ENCODE data around the gene APEH.
"Not testable (repeated sequence)": the region's sequence is repeated elsewhere in the genome, so short reads cannot be mapped to it uniquely, and the experiment has no call there.

The APEH gene

GRCh38 chr3:49680493-49681231 is 6.5 kb downstream of the APEH start:
- no peak overlapping the region for H3K27ac Mint-ChIP-seq (ENCODE audit: low read depth)
- DNase-seq (ENCODE audit: low spot score in 2 of 2) (no peak), ATAC-seq (replicated peaks; ENCODE audit: extremely low read depth, poor library complexity, severe bottlenecking) (no peak)
- no peak overlapping the region for H3K4me3 Mint-ChIP-seq
- peaks cover 18% of the 10 kb centered on the region for H3K4me1 Mint-ChIP-seq
- H3K36me3 Mint-ChIP-seq (ENCODE audit: insufficient read depth), result peaks cover 12% of the 10 kb centered on the region
- H3K9me3 Mint-ChIP-seq, result no peaks in the 10 kb centered on the region
- H3K27me3 Mint-ChIP-seq, result no peaks in the 10 kb centered on the region

GRCh38 chr3:49681232-49681522 is 7.0 kb downstream of the APEH start:
- no peak overlapping the region for H3K27ac Mint-ChIP-seq (ENCODE audit: low read depth)
- peaks cover 9% of the 10 kb centered on the region for H3K36me3 Mint-ChIP-seq (ENCODE audit: insufficient read depth)
- H3K27me3 Mint-ChIP-seq, result no peaks in the 10 kb centered on the region
- H3K4me3 Mint-ChIP-seq, result no peak overlapping the region
- DNase-seq (ENCODE audit: low spot score in 2 of 2), result no peak
- peaks cover 13% of the 10 kb centered on the region for H3K4me1 Mint-ChIP-seq
- no peaks in the 10 kb centered on the region for H3K9me3 Mint-ChIP-seq
- ATAC-seq (replicated peaks; ENCODE audit: extremely low read depth, poor library complexity, severe bottlenecking), result no peak

GRCh38 chr3:49681543-49681942 is 7.4 kb downstream of the APEH start:
- Mint-ChIP-seq H3K4me1 (peaks cover 10% of the 10 kb centered on the region), H3K9me3 (no peaks in the 10 kb centered on the region), H3K36me3 (ENCODE audit: insufficient read depth) (peaks cover 8% of the 10 kb centered on the region), H3K4me3 (no peak overlapping the region), H3K27ac (ENCODE audit: low read depth) (no peak overlapping the region), H3K27me3 (no peaks in the 10 kb centered on the region)
- no peak for ATAC-seq (replicated peaks; ENCODE audit: extremely low read depth, poor library complexity, severe bottlenecking)
- DNase-seq (ENCODE audit: low spot score in 2 of 2), result no peak

GRCh38 chr3:49683162-49683561 is 9.0 kb downstream of the APEH start:
- H3K9me3 Mint-ChIP-seq, result no peaks in the 10 kb centered on the region
- no peak for ATAC-seq (replicated peaks; ENCODE audit: extremely low read depth, poor library complexity, severe bottlenecking)
- no peaks in the 10 kb centered on the region for H3K27me3 Mint-ChIP-seq

GRCh38 chr3:49684453-49684852 is 10.3 kb downstream of the APEH start:
- H3K4me1 Mint-ChIP-seq; H3K9me3 Mint-ChIP-seq; H3K4me3 Mint-ChIP-seq; H3K27ac Mint-ChIP-seq (ENCODE audit: low read depth); DNase-seq (ENCODE audit: low spot score in 2 of 2); H3K27me3 Mint-ChIP-seq; ATAC-seq (replicated peaks; ENCODE audit: extremely low read depth, poor library complexity, severe bottlenecking): not testable (repeated sequence)
- peaks cover 14% of the 10 kb centered on the region for H3K36me3 Mint-ChIP-seq (ENCODE audit: insufficient read depth)

More at GRCh38 chr3:49683162-49683561, 9.0 kb downstream of the APEH start:
- Mint-ChIP-seq H3K4me1 (peaks cover 2% of the 10 kb centered on the region), H3K4me3 (no peak overlapping the region), H3K27ac (ENCODE audit: low read depth) (no peak overlapping the region), H3K36me3 (ENCODE audit: insufficient read depth) (peaks cover 6% of the 10 kb centered on the region)
- no peak for DNase-seq (ENCODE audit: low spot score in 2 of 2)

- Mint-ChIP-seq H3K4me3 (peak overlapping the region; percentile 38), H3K4me1 (peaks cover 14% of the 10 kb centered on the region), H3K36me3 (ENCODE audit: insufficient read depth) (peaks cover 11% of the 10 kb centered on the region)
- not testable (repeated sequence) for H3K27ac Mint-ChIP-seq (ENCODE audit: low read depth); H3K9me3 Mint-ChIP-seq; H3K27me3 Mint-ChIP-seq; DNase-seq (ENCODE audit: low spot score in 2 of 2); ATAC-seq (replicated peaks; ENCODE audit: extremely low read depth, poor library complexity, severe bottlenecking)
These were observed 11.0 kb downstream of the APEH start for GRCh38 chr3:49685103-49685502.

GRCh38 chr3:49685846-49686245 is 11.7 kb downstream of the APEH start:
- H3K9me3 Mint-ChIP-seq; H3K27me3 Mint-ChIP-seq; ATAC-seq (replicated peaks; ENCODE audit: extremely low read depth, poor library complexity, severe bottlenecking); DNase-seq (ENCODE audit: low spot score in 2 of 2); H3K27ac Mint-ChIP-seq (ENCODE audit: low read depth): not testable (repeated sequence)
- Mint-ChIP-seq H3K4me3 (peak overlapping the region; percentile 47), H3K36me3 (ENCODE audit: insufficient read depth) (peaks cover 11% of the 10 kb centered on the region), H3K4me1 (peaks cover 21% of the 10 kb centered on the region)

GRCh38 chr3:49686346-49686745 is 12.2 kb downstream of the APEH start:
- not testable (repeated sequence) for H3K27ac Mint-ChIP-seq (ENCODE audit: low read depth); H3K9me3 Mint-ChIP-seq; H3K27me3 Mint-ChIP-seq; DNase-seq (ENCODE audit: low spot score in 2 of 2); ATAC-seq (replicated peaks; ENCODE audit: extremely low read depth, poor library complexity, severe bottlenecking)
- H3K36me3 Mint-ChIP-seq (ENCODE audit: insufficient read depth), result peaks cover 11% of the 10 kb centered on the region
- peak overlapping the region; percentile 47 for H3K4me3 Mint-ChIP-seq
- peaks cover 26% of the 10 kb centered on the region for H3K4me1 Mint-ChIP-seq

GRCh38 chr3:49686769-49687423 is 12.7 kb downstream of the APEH start:
- H3K27ac Mint-ChIP-seq (ENCODE audit: low read depth); H3K9me3 Mint-ChIP-seq: not testable (repeated sequence)
- peaks cover 29% of the 10 kb centered on the region for H3K4me1 Mint-ChIP-seq

GRCh38 chr3:49687424-49687795 is 13.3 kb downstream of the APEH start:
- DNase-seq (ENCODE audit: low spot score in 2 of 2); H3K27ac Mint-ChIP-seq (ENCODE audit: low read depth); H3K9me3 Mint-ChIP-seq; H3K27me3 Mint-ChIP-seq; ATAC-seq (replicated peaks; ENCODE audit: extremely low read depth, poor library complexity, severe bottlenecking): not testable (repeated sequence)
- H3K4me1 Mint-ChIP-seq, result peaks cover 31% of the 10 kb centered on the region
- H3K4me3 Mint-ChIP-seq, result peak overlapping the region; percentile 47
- peaks cover 11% of the 10 kb centered on the region for H3K36me3 Mint-ChIP-seq (ENCODE audit: insufficient read depth)

More at GRCh38 chr3:49686769-49687423, 12.7 kb downstream of the APEH start:
- not testable (repeated sequence) for DNase-seq (ENCODE audit: low spot score in 2 of 2); H3K27me3 Mint-ChIP-seq; ATAC-seq (replicated peaks; ENCODE audit: extremely low read depth, poor library complexity, severe bottlenecking)
- peaks cover 11% of the 10 kb centered on the region for H3K36me3 Mint-ChIP-seq (ENCODE audit: insufficient read depth)
- peak overlapping the region; percentile 47 for H3K4me3 Mint-ChIP-seq

GRCh38 chr3:49688338-49689045 is 14.3 kb downstream of the APEH start:
- H3K36me3 Mint-ChIP-seq (ENCODE audit: insufficient read depth); H3K9me3 Mint-ChIP-seq; H3K27me3 Mint-ChIP-seq; ATAC-seq (replicated peaks; ENCODE audit: extremely low read depth, poor library complexity, severe bottlenecking); DNase-seq (ENCODE audit: low spot score in 2 of 2): not testable (repeated sequence)
- Mint-ChIP-seq H3K4me3 (peak overlapping the region; percentile 97), H3K4me1 (peaks cover 35% of the 10 kb centered on the region), H3K27ac (ENCODE audit: low read depth) (peak overlapping the region; percentile 98)

GRCh38 chr3:49689046-49689907 is 15.1 kb downstream of the APEH start, which contains the start of the genes MST1 and RNF123:
Gene MST1, minus strand, starts transcription at chr3:49689474. Its CDS starts 783 bp downstream, at chr3:49688691.
Gene RNF123, plus strand, starts transcription at chr3:49689557. Its CDS starts 1,609 bp downstream, at chr3:49691166.
- peaks cover 43% of the 10 kb centered on the region for H3K4me1 Mint-ChIP-seq
- ATAC-seq (replicated peaks; ENCODE audit: extremely low read depth, poor library complexity, severe bottlenecking), result peak; percentile 80
- H3K27me3 Mint-ChIP-seq, result no peaks in the 10 kb centered on the region

More at GRCh38 chr3:49689046-49689907, 15.1 kb downstream of the APEH start, which contains the start of the genes MST1 and RNF123:
- H3K4me3 Mint-ChIP-seq, result peak within 1 kb of the TSS; percentile 97
- H3K36me3 Mint-ChIP-seq (ENCODE audit: insufficient read depth), result peaks cover 13% of the 10 kb centered on the region
- H3K9me3 Mint-ChIP-seq, result no peaks in the 10 kb centered on the region
- H3K27ac Mint-ChIP-seq (ENCODE audit: low read depth), result peak within 1 kb of the TSS; percentile 98
- peak; percentile 87 to 89 for DNase-seq (ENCODE audit: low spot score in 2 of 2)

All from central memory CD8-positive, alpha-beta T cell (primary cell).